Esophagus squamous epithelium (tissue), 4 donors: ENCODE results near the gene AXIN2.

Experiments
- POLR2A ChIP-seq, 4 donors: fragments of 450-650 bp; IDR thresholded peaks; one replicate each; pipeline ENCODE4 v1.6.1; 2017; ENCODE audit warnings: antibody characterized with exemption in 4 of 4, mild to moderate bottlenecking in 4 of 4, moderate library complexity in 3 of 4
- TF ChIP-seq, protein P1 (sequence below), 6 experiments: fragments of 450-650 bp in 4 of 6; fragments of 200-600 bp in 2 of 6; sonication (generic) in 2 of 6; IDR thresholded peaks; one replicate each; pipeline ENCODE4 v1.5.1; 2016 to 2019; ENCODE audit warnings: antibody characterized with exemption in 6 of 6, mild to moderate bottlenecking in 4 of 6, moderate library complexity in 4 of 6

DNA sequence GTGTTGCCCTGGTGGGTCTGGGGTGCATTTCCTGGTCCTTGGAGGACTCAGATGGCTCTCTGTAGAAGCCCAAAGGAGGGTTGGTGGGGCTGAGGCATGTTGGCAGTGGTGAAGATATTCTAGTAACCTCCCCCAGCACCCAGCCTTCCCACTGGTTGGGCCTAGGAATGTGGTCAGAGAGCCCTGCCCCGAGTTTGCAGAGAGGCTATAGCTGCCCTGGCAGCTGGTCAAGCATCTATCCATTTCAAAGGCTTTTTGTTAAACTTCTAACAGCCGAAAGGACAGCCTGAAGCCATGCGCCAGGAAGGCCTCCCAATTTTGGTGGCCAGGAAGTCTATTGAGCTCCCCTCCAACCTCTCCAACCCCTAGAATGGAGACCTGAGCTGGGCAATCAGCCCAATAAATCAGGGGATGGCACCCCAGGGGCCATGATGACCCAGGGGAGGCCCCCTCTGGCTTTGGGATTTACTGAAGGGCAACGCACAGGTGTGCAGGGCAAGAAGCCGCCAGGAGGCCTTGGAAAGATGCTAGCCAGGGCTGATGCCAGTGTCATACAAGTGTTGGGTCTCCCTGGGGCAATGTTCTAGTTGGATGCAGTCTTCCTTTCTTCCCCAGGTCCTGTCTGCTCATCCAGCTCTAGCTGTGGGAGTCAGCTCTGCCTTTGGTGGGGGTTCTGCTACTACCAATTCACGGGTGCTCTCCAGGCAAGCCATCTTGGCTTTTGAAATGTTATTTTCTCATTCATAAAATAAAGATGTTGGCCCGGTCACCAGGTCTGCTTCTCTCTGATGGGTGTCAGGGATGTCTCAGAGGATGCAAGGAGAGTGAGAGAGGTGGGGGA is 30.9 kb upstream of the AXIN2 start:
- TF ChIP-seq, protein P1, sequence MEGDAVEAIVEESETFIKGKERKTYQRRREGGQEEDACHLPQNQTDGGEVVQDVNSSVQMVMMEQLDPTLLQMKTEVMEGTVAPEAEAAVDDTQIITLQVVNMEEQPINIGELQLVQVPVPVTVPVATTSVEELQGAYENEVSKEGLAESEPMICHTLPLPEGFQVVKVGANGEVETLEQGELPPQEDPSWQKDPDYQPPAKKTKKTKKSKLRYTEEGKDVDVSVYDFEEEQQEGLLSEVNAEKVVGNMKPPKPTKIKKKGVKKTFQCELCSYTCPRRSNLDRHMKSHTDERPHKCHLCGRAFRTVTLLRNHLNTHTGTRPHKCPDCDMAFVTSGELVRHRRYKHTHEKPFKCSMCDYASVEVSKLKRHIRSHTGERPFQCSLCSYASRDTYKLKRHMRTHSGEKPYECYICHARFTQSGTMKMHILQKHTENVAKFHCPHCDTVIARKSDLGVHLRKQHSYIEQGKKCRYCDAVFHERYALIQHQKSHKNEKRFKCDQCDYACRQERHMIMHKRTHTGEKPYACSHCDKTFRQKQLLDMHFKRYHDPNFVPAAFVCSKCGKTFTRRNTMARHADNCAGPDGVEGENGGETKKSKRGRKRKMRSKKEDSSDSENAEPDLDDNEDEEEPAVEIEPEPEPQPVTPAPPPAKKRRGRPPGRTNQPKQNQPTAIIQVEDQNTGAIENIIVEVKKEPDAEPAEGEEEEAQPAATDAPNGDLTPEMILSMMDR (IDR thresholded peaks at IDR 0.05): no peak
- no peak for TF ChIP-seq POLR2A (IDR thresholded peaks at IDR 0.05)
